ENCODE measurements around the gene NVL.
"Not testable (repeated sequence)": the region's sequence is repeated elsewhere in the genome, so short reads cannot be mapped to it uniquely, and the experiment has no call there.

The NVL gene

DNA sequence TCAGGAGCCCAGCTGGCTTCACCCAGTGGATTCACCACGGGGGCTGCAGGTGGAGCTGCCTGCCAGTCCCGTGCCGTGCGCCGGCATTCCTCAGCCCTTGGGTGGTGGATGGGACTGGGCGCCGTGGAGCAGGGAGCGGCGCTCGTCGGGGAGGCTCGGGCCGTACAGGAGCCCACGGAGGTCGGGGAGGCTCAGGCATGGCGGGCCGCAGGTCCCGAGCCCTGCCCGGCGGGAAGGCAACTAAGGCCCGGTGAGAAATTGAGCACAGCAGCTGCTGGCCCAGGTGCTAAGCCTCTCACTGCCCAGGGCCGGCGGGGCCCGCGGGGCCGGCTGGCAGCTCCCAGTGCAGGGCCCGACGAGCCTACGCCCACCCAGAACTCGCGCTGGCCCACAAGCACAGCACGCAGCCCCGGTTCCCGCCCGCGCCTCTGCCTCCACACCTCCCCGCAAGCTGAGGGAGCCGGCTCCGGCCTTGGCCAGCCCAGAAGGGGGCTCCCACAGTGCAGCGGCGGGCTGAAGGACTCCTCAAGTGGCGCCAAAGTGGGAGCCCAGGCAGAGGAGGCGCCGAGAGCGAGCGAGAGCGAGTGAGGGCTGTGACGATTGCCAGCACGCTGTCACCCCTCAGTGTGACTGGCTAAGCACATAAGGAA lies 22.6 kb upstream of the NVL start:
- H3K27me3 Mint-ChIP-seq; intact Hi-C loops (cut with micrococcal nuclease); H3K9me3 Mint-ChIP-seq; H3K4me1 Mint-ChIP-seq (ENCODE audit: low read depth); H3K27ac Mint-ChIP-seq; H3K4me3 Mint-ChIP-seq: not testable (repeated sequence)
- H3K36me3 Mint-ChIP-seq (ENCODE audit: low read depth) = peaks cover 11% of the 10 kb centered on the region

DNA sequence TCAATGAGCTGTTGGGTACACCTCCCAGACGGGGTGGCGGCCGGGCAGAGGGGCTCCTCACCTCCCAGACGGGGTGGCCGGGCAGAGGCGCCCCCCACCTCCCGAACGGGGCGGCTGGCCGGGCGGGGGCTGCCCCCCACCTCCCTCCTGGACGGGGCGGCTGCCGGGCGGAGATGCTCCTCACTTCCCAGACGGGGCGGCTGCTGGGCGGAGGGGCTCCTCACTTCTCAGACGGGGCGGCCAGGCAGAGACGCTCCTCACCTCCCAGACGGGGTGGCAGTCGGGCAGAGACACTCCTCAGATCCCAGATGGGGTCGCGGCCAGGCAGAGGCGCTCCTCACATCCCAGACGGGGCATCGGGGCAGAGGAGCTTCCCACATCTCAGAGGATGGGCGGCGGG lies 19.7 kb upstream of the NVL start:
- intact Hi-C loops (cut with micrococcal nuclease); H3K36me3 Mint-ChIP-seq (ENCODE audit: low read depth); H3K27me3 Mint-ChIP-seq; H3K27ac Mint-ChIP-seq; H3K4me1 Mint-ChIP-seq (ENCODE audit: low read depth); H3K9me3 Mint-ChIP-seq; H3K4me3 Mint-ChIP-seq: not testable (repeated sequence)

DNA sequence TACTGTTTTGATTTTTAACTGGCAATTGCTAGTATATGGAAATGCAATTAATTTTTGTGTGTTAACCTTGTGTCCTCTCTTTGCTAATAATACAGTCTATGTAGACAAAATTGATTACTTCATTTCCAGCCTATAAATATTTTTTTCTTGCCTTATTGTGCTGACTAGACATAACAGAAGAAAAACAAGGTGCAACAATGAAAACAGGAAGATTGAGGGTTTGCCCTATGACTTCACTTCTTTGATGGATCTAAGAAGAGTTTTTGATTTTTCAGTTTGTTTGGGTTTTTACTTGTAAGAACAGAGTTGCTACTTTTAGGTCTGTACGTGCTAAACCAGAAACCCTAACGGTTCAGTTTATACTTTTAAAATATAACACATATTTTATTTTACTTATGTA lies 18.2 kb upstream of the NVL start:
- Mint-ChIP-seq H3K4me3 (no peak overlapping the region), H3K4me1 (ENCODE audit: low read depth) (no peaks in the 10 kb centered on the region), H3K36me3 (ENCODE audit: low read depth) (peaks cover 4% of the 10 kb centered on the region), H3K9me3 (peaks cover 18% of the 10 kb centered on the region), H3K27me3 (peaks cover 6% of the 10 kb centered on the region), H3K27ac (no peak overlapping the region)
- intact Hi-C loops (cut with micrococcal nuclease) = no loop called here

DNA sequence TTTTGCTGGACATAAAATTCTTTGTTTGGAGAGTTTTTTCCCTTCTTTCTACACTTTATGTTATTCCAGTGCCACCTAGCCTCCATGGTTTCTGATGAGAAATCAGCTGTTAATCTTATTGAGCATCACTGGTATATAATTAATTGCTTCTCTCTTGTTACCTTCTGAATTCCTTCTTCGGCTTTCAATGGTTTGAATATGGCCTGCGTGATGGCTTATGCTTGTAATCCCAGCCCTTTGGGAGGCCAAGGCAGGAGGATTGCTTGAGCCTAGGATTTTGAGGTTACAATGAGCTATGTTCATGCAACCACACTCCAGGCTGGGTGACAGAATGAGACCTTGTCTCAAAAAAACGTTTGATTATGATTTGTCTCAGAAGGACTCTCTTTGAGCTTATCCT lies 13.7 kb upstream of the NVL start:
- intact Hi-C loops (cut with micrococcal nuclease) = no loop called here
- Mint-ChIP-seq H3K4me1 (ENCODE audit: low read depth) (peaks cover 6% of the 10 kb centered on the region), H3K27ac (no peak overlapping the region), H3K4me3 (no peak overlapping the region), H3K36me3 (ENCODE audit: low read depth) (peaks cover 6% of the 10 kb centered on the region), H3K9me3 (peaks cover 30% of the 10 kb centered on the region), H3K27me3 (peaks cover 18% of the 10 kb centered on the region)

DNA sequence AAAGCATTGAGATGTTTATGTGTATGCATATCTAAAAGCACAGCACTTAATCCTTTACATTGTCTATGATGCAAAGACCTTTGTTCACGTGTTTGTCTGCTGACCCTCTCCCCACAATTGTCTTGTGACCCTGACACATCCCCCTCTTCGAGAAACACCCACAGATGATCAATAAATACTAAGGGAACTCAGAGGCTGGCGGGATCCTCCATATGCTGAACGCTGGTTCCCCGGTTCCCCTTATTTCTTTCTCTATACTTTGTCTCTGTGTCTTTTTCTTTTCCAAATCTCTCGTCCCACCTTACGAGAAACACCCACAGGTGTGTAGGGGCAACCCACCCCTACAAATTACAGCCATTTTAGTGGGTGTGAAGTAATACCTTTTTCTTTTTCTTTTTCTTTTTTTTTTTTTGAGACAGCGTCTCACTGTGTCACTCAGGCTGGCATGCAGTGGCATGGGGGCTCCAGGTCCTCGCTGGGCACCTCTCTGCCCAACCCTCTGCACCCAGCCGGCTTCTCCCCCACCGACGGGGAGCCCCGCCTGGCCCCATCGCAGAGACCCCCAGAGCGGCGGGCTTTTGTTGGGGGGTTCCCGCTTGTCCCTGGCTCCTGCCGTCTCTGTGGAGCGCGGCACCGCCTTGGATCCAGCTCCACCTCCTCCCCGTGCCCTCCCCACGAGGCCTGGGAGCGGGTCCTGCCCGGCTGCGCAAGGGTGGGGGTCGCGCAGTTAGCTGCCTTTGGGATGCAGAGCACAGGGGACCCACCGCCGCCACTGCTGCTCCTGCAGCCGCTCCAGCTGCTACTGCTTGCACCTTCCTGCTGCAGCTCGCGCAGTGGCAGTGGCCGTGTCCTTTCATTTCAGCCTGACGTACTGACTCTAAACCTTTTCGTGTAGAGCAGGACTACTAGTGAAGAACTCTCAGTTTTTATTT lies 10.7 kb upstream of the NVL start:
- Mint-ChIP-seq H3K4me3 (peak overlapping the region; percentile 78), H3K27me3 (peaks cover 12% of the 10 kb centered on the region), H3K9me3 (peaks cover 30% of the 10 kb centered on the region), H3K27ac (peak overlapping the region; percentile 57)
- H3K36me3 Mint-ChIP-seq (ENCODE audit: low read depth); intact Hi-C loops (cut with micrococcal nuclease); H3K4me1 Mint-ChIP-seq (ENCODE audit: low read depth): not testable (repeated sequence)

DNA sequence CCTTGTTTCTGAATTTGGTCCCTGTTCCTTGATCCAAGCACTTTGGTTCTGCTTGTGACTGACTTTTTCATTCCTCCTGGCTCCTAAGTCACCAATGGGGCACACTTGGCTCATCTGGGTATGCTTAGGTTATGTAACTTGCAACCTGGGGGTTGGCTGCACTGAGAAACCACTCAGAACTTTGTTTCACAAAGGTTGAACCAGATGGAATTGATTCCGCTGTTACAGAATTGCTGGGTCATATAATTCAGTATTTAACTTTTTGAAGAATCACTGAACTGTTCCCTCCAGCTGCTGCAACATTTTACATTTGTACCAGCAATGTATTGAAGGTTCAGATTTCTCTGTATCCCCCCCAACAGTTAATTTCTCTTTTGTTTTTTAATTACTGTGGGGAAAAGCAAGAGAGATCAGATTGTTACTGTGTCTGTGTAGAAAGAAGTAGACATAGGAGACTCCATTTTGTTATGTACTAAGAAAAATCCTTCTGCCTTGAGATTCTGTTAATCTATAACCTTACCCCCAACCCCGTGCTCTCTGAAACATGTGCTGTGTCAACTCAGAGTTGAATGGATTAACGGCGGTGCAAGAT lies 9.6 kb upstream of the NVL start:
- intact Hi-C loops (cut with micrococcal nuclease) = loop anchor here (10.0 kb wide), 1 partner anchor 525 kb away; no protein-coding TSS in a partner anchor
- peaks cover 6% of the 10 kb centered on the region for H3K36me3 Mint-ChIP-seq (ENCODE audit: low read depth)

DNA sequence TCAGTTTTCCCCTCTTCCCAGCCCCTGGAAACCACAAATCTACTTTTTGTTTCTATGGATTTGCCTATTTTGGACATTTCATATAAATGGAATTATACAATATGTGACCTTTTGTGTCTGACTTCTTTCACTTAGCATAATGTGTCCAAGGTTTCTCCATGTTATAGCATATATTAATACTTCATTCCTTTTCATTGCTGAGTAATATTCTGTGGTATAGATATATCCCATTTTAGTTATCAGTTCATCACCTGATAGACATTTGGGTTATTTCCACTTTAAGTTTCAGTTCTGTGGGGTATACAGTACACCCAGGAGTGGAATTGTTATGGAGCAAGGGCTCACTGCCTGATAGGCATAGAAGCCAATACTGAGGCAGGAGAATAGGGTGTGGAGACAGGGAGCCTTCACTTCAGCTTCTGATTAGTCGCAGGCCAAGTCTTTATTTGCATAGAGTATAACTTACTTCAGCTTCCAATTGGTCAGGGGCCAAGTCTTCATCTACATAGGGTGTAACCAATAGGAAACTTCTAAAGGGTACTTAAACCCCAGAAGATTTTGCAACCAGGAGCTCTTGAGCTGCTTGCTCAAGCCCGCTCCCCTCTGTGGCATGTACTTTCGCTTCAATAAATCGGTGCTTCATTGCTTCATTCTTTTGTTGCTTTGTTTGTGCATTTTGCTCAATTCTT lies 8.3 kb upstream of the NVL start:
- Mint-ChIP-seq H3K9me3 (peaks cover 14% of the 10 kb centered on the region), H3K4me3 (no peak overlapping the region), H3K36me3 (ENCODE audit: low read depth) (peaks cover 4% of the 10 kb centered on the region), H3K4me1 (ENCODE audit: low read depth) (peaks cover 15% of the 10 kb centered on the region), H3K27me3 (peaks cover 12% of the 10 kb centered on the region), H3K27ac (no peak overlapping the region)
- intact Hi-C loops (cut with micrococcal nuclease) = loop anchor here (10.0 kb wide), 1 partner anchor 523 kb away; no protein-coding TSS in a partner anchor

More for the DNA sequence above, 9.6 kb upstream of the NVL start:
- Mint-ChIP-seq H3K27me3 (peaks cover 12% of the 10 kb centered on the region), H3K4me1 (ENCODE audit: low read depth) (peaks cover 6% of the 10 kb centered on the region), H3K27ac (no peak overlapping the region), H3K9me3 (peaks cover 26% of the 10 kb centered on the region), H3K4me3 (no peak overlapping the region)

DNA sequence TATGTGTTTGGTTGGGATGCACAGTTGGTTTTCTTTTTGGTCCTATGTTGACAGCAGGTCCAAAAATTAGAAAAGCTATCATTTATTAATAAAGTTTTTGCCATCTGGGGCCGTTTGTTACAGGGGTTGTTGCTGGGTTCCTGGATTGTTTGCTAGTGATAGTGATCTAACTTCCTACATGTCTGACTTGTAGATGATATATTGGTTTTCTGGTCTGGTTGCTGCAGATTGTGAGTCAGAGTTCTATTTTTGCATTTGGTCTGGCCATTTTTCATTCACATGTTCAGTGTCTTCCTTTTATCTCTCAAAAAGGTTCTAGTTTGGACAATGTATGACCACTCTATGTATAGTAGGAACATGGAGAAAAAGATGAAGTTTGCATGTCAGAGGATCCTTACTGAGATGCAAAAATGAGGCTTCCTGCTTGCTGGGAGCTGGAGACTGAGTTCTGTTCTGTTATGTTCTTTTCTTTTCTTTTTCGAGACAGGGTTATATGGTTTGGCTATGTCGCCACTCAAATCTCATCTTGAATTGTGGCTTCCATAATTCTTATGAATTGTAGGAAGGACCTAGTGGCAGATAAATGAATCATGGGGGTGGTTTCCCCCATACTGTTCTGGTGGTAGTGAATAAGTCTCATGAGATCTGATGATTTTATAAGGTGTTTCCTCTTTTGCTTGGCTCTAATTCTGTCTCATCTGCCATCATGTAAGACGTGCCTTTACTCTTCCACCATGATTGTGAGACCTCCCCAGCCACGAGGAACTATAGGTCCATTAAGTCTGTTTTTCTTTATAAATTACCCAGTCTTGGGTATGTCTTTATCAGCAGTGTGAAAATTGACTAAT lies 4.2 kb upstream of the NVL start:
- Mint-ChIP-seq H3K4me3 (no peak overlapping the region), H3K27ac (no peak overlapping the region), H3K4me1 (ENCODE audit: low read depth) (peaks cover 23% of the 10 kb centered on the region), H3K27me3 (no peaks in the 10 kb centered on the region), H3K9me3 (no peaks in the 10 kb centered on the region), H3K36me3 (ENCODE audit: low read depth) (peaks cover 10% of the 10 kb centered on the region)
- intact Hi-C loops (cut with micrococcal nuclease) = loop anchor here (1.0 to 10.0 kb wide), 4 partner anchors 218 to 622 kb away; partner anchors contain the start of gene CAPN2

DNA sequence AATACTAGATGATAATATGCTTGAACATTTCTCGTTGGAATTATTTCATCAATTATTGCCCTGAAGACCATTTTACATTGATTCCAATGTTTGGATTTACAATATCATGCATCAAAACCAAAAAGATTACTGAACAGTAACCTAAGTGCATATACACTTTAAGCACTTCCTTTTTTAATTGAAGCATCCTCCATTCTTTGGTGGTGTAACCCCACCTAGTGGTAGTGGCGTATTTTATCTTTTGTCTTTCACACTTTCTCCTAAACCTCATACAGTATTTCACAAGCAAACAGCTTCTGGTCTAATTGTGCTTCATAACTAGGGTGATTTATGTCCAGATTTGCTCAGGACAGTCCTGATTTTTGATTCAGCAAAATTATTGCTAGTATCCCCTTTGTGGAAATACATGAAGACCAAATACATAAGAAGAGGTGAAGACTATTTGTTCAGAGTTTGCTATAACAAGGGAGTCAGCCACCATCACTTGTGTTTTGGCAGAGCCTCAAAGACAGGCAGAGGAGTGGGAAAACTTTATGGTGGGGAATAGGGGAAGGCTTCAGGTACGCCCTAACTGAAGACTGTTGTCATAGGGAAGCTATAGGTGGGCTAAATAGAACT lies 3.4 kb upstream of the NVL start:
- Mint-ChIP-seq H3K9me3 (no peaks in the 10 kb centered on the region), H3K4me1 (ENCODE audit: low read depth) (peaks cover 29% of the 10 kb centered on the region), H3K27me3 (no peaks in the 10 kb centered on the region), H3K27ac (no peak overlapping the region), H3K36me3 (ENCODE audit: low read depth) (peaks cover 10% of the 10 kb centered on the region), H3K4me3 (no peak overlapping the region)
- intact Hi-C loops (cut with micrococcal nuclease) = loop anchor here (1.0 to 10.0 kb wide), 4 partner anchors 217 to 621 kb away; partner anchors contain the start of gene CAPN2

DNA sequence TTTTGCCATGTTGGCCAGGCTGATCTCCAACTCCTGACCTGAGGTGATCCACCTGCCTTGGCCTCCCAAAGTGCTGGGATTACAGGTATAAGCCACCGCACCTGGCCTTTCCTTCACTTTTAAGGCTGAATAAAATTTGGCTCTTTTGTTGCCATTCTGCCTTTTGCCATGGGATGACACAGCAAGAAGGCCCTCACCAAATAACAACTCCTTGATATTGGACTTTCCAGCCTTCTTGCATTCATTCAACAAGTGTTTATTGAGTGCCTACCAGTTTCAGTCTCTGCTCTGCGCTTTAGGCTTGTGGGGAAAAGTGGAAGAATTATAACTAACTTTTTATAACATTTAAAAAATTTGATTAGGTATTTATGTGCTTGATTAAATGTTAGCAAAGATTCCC lies 1.9 kb upstream of the NVL start:
- peaks cover 16% of the 10 kb centered on the region for H3K36me3 Mint-ChIP-seq (ENCODE audit: low read depth)
- no peaks in the 10 kb centered on the region for H3K27me3 Mint-ChIP-seq
- no peak overlapping the region for H3K27ac Mint-ChIP-seq
- intact Hi-C loops (cut with micrococcal nuclease) = loop anchor here (5.0 to 10.0 kb wide), 3 partner anchors 340 to 620 kb away; partner anchors contain the start of gene CAPN2
- no peak overlapping the region for H3K4me3 Mint-ChIP-seq
- peaks cover 38% of the 10 kb centered on the region for H3K4me1 Mint-ChIP-seq (ENCODE audit: low read depth)
- no peaks in the 10 kb centered on the region for H3K9me3 Mint-ChIP-seq

DNA sequence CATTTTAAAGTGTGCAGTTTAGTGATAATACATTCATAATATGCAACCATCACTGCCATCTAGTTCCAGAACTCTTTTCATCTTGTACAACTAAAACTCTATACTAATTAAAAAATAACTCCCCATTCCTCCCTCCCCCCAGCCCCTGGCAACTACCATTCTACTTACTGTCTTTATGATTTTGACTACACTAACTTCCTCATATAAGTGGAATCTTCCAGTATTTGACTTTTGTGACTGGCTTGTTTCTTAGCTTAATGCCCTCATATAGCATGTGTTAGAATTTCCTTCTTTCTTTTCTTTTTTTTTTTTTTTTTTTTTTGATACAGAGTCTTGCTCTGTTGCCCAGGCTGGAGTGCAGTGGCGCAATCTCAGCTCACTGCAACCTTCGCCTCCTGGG lies 1.4 kb upstream of the NVL start:
- Mint-ChIP-seq H3K4me1 (ENCODE audit: low read depth) (peaks cover 38% of the 10 kb centered on the region), H3K36me3 (ENCODE audit: low read depth) (peaks cover 16% of the 10 kb centered on the region), H3K27me3 (no peaks in the 10 kb centered on the region), H3K27ac (no peak overlapping the region), H3K9me3 (no peaks in the 10 kb centered on the region), H3K4me3 (no peak overlapping the region)
- intact Hi-C loops (cut with micrococcal nuclease) = loop anchor here (5.0 to 10.0 kb wide), 3 partner anchors 339 to 619 kb away; partner anchors contain the start of gene CAPN2

DNA sequence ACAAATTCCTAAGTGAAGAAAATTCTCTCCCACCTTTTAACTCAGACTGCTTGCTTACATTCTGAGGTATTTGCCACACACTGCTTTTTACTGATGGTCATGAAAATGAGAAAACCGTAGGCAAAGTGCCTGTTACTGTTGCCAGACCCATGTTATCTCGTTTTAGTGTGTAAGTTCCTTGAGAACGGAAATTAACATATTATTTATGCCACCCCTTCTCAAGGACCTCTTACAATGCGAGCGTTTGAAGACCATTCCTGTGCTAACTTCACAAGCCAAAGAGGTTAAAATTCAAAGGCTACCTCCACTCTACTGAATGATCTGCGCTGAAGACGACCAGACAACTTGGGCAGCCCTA lies 509 bp downstream of the NVL start:
- Mint-ChIP-seq H3K9me3 (no peaks in the 10 kb centered on the region), H3K4me3 (peak overlapping the region; percentile 91), H3K27me3 (no peaks in the 10 kb centered on the region), H3K36me3 (ENCODE audit: low read depth) (peaks cover 31% of the 10 kb centered on the region), H3K4me1 (ENCODE audit: low read depth) (peaks cover 38% of the 10 kb centered on the region), H3K27ac (peak overlapping the region; percentile 97)
- intact Hi-C loops (cut with micrococcal nuclease) = no loop called here

Measured in dendritic cell treated with granulocyte-macrophage colony-stimulating factor and Interleukin-4, amounts not matched to agents 40 ng/mL and 50 ng/mL, for 4 days (primary cell).